ENCODE results near the gene DDAH1.

Gene DDAH1

DNA sequence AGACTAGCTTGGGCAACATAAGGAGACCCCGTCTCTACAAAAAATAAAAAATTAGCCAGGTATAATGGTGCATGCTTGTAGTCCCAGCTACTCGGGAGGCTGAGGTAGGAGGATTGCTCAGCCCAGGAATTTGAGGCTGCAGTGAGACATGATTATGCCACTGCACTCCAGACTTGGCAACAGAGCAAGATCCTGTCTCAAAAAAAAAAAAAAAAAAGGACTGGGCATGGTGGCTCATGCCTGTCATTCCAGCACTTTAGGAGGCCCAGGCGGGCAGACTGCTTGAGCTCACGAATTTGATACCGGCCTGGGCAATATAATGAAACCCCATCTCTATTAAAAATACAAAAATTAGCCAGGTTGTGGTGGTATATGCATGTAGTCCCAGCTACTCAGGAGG, 141.2 kb downstream of the DDAH1 start:
- no peak for DNase-seq

DNA sequence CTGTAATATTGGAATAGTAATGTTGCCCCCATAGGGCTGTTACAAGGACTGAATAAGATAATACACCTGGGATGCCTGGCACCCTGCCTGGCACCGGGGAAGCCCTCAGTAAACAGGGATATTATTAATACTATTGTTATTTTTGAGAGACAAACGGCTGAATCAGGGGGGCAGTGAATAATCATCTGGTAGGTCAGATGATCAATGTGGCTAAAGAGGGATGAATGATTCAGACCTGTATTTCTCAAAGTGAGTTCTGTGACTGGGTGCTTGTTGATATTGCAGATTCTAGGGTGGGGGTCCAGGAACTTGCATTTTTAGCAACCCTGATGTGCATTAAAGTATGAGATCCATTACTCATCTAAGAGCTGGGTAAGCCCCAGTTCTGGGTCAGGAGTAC, 142.3 kb downstream of the DDAH1 start:
- DNase-seq = no peak

DNA sequence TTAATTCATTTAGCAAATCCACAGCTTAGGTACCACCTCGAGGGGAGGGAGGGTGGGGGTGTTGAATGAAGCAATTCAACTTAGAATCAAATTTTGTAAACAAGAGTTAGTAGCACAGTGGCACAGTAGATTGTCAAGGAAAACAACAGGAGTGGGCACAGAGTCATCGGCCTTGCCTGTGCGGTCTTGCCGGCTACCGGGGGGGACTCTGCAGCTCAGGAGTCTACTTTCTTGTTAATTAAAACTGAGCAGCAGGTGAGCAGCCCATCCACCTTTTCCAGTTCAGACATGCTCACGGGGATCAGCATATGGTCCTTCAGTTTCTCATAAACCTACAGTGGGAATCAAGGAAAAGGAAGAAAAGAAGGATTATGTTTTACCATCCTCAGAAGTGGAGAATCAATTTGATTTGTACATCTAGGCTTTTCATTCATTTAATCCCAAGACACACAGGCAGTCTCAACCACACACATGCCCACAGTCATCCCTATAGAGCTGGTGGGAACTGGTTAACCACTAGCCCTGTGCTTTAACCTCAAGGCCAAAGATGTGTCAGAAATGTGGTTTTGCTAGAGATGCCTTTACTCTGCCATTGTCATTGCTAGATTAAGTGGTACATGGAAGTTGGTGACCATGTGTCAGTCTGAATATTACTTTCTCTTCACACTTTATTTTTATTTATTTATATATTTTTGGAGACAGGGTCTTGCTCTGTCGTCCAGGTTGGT, 143.6 kb downstream of the DDAH1 start:
- DNase-seq = no peak

DNA sequence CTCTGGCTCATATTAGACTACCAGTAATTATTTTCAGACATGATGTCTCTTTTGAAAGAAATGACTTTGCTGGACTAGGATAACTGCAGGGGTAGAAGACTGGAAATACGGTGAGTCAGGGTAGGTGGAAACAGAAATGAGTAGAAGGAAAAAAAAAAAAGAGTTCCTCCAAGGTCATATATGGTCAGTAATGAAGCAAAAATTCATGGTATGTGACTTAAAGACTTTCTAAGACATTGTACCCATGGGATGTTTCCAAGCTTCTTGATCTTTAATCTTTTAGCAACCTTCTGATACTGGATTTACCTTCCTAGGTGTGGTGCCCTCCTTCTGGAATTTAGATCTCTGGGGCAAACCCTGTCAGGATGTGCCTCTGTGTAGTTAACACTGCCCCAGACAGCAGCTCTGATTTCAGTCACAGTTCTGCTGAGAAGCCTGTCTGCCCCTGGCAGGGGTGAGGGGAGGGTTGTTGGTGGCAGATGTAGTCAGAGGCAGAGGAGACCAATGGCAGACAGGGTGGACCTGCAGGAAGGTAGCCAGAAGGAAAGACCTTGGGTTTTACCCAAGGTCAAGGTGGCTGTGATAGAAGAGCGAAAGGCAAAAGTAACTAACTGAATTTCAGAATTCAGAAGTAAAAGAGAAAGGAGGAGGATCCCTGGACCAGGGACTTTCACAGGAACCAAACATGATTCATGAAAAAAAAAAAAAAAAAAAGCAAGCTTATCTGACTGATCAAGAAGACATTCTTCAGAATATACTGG, 144.4 kb downstream of the DDAH1 start:
- no peak for DNase-seq

DNA sequence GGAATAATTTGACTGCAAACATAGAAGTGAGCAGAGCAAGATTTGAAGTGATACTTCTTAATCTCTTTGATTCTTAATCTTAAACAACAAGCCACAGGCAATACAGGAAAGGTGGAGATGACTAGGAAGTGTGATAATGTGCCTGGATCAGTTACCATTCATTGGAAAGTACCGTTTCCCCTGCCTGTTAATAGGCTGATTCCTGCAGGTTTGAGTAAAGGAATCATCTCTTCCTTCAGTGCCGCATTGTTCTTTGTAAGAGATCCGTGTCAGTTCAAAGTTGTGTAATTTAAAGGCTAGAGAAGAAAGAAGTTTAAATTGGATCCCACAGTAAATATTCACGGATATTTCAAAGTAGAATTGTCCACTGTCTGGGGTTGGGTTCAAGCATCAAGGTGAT, 145.0 kb downstream of the DDAH1 start:
- DNase-seq = no peak

DNA sequence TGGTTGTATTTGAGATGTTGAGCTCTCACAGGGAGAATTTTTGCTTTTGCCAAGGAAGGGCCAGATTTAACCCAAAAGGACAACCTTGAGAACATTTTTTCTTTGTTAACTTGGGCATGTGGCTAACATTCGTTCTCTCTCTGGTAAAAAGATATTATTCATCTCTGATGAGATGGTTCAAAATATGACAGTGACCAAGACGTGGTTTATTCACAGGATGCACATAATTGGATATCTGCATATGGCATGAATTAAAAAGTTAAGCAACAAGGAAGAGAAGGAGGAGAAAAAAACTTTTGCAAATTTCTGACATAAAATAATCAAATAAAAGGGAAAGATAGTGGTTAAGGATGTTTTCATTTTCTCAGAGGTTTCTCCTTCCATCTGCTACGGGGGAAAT, 145.5 kb downstream of the DDAH1 start:
- DNase-seq = no peak

DNA sequence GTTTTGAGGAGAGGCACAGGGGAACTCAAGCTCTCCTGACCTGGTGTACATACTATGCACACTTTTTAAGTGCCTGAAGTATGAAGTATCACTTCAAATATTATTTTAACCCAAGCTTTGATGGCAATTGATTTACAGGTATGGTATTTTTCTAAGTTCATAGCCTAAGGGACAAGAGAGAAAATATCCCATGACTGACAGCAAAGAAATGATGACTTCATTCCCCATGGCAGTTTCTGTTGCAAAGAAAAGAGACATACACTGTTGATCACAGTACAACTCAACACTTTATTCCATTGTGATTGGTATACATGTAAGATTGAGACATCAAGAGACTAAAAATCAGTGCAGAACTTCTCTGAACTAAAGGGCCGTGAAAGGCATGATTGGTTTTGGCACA, 146.7 kb downstream of the DDAH1 start:
- DNase-seq = no peak

DNA sequence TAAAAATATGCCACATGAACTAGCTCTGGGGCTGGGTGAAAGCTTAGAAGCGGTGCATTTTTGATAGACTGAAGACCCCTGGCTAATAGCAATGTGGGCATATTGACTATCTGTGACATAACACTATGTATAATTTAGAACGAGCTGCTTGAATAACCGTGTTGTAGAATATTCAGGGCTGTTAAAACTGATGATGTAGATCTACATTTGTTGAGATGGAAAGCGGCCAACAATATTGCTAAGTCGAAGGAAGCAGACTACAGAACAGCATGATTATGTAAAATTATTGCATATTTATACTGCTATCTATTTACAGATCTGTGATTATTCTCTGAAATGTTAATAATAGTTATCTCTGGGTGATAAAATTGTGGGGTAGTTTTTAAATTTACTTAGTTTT, 147.4 kb downstream of the DDAH1 start:
- DNase-seq = no peak

DNA sequence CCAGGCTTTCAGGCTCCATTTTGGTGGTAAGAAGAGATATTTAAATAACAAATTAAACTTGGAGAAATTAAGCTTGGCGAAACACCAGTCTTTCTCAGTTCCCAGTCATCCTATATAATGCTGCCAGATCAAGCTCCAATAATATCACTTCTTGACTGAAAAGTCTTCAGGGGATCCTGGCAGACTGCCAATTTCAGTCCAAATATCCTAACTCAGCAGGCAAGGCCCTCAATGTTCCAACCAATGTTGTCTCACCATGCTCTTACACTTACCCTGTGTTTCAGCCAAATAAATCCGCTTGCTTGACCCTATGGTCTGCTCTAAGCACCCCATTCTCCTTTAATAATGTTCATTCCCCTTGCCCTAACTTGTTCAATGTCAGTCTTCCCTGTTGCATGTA, 148.6 kb downstream of the DDAH1 start:
- DNase-seq = no peak

DNA sequence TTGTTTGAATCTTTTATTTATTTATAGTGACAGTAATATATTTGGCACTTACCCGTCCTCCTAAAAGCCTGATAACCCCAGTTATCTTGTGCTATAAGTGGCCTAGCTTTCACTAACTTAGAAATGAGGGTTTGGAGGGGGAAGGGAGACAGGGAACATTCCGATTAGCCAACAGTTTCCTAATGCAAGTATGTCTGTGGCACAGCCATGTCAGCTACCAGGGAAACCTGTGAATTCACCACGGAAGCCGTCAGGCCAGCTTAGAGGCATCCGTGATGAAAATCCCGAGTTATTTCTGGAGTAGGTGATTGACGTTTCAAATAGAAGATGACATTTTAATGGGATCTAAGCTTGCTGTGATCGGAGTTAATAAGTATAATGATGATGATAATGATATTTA, 149.2 kb downstream of the DDAH1 start:
- no peak for DNase-seq

DNA sequence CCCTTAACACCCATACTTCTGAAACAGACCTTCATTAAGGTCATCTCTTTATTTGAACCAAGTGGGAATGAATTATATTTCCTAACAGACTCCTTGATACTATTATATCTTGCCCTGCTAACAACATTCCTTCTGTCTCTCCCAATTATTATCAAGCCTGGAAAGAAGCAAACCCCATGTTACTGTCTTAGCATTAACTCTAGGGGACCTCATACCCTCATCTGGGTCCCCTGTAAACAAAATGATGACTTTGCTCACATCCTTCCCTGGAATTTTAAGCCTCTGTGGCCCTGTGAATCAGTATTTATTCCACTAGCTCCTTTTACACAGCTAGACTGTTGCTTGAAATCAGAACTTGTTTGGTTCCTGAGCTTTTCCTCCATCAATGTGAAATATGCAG, 150.2 kb downstream of the DDAH1 start:
- DNase-seq = no peak

DNA sequence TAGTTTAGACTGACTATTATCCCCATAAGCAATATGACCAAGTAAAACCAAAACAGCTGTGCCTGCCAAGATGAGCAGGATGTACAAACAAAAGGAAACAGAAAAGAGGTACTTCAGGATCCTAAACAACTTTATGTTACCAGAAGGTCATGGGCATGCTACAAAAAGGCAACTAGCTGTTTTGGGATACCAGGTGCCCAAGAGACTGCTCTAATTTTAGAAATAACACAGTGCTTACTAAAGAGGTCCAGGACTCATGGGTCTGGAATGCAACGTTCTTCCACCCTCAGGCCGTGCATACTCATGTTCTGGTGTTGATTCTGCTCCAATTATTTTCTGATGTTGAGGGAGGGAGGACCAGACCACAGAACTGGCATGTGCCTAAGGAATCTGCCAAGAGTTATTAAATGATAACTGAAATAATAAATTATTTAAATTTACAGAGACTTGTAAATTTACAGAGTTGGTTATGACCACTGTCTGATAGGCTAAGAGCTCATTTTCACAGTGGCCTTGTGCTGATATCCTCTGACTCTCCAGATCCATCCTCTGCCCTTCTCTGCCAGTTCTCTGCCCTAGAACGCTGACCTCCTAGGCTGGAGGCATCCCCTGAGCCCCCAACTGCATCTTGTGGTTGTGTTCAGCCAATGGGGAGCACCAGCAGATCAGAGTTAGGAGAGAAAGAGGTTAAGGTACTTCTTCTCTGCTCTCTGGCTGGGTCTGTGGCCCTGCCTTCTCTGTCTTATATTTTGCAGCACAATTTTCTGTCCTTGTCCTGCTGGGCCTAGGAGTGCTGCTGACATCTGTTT, 150.9 kb downstream of the DDAH1 start:
- no peak for DNase-seq

DNA sequence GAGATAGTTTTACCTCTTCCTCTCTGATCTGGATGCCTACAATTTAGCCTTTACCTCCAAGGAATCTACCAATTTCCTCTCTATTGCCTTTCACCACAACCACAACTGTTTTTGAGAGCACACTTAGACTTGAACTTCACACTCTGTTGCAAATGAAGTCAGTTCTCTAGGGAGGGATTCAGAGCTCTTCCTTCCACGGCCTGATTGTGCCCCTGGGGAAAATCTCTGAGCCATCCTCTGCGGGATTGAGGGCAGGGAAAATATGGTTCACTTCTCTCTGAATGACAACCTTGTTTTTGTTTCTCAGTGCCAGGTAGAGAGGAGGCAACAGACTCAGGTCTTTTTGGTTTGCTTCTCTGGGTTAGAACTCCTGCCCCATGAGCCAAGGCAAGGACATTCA, 153.1 kb downstream of the DDAH1 start:
- no peak for DNase-seq

DNA sequence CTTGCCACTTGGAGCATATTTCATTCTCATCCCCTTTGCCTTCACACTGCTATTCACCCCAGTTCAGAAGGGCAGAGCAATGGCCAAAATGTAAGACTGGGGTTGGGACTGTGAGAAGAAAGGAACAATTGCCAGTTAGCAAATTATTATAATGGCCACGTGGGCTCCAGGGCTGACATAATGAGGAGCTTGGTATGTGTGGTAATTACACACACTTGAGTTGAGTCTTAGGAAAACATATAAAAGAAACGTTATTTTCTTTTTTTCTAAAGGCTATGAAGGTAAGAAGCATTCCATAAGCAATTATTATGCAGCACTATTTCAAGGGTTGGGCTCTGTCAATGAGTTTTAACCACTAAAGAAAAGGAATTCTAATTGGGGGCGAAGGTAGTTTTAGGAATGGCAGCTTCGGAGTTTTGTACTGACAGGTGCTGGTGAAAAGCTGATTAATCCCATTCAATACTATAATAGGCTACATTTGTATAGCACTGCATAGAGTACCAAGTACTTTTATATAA, 156.1 kb downstream of the DDAH1 start:
- no peak for DNase-seq

DNA sequence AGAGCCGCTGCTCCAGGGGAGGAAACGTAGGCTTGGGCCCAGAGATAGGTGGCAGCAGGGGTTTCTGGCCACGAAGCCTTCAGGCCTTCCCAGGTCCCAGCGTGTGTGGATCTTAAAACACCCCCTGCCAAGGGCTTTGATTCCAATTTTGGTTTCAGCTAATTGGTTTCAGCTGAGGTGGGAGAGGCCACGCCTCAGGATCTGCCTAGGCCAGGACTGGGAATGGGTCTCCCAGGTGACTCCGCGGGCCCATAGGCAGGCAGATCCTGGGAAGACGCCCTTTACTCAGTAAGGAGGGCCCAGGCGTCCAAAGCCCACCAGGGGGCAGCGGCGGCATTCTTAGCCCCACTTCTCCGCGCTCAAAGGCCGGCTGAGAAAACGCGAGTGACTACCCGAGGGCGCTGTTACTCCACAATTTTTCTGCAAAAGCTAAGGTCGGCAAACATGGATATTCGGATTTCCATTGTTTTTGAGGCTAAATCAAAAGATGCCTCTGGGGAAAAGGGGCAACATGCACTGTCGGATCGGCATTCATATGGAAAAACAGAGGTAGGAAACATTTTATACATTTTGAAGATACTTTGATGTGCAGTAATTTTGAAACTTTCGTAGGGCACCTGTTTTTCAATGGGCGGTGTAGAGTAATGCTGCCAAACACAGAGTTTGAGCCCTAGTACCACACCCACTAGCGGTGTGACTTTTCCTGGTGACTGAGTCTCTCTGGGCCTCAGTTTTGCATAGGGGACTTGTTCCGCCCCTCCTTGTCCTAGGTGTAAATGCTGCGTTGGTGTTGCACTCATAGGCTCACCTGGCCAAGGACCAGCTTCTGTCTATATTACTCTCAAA, 156.7 kb downstream of the DDAH1 start:
- DNase-seq = peak in 5 of 6 experiments; percentile 7 to 32 (median 12)

DNA sequence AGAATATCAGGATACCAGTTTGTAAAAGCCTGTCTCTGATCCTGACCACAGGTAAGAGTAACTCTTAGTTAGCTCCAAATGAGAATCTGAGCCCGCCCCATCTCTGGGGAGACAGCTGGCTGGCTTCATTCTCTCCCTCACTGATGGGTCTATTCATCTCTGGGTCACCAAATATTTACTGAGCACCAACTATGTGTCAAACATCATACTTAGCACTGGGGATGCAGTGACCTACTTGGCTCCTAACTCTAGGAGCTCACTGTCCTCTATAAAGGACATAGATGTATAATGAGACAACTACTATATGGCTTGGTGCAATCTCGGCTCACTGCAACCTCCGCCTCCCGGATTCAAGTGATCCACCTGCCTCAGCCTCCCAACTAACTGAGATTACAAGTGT, 158.7 kb downstream of the DDAH1 start:
- DNase-seq = no peak

DNA sequence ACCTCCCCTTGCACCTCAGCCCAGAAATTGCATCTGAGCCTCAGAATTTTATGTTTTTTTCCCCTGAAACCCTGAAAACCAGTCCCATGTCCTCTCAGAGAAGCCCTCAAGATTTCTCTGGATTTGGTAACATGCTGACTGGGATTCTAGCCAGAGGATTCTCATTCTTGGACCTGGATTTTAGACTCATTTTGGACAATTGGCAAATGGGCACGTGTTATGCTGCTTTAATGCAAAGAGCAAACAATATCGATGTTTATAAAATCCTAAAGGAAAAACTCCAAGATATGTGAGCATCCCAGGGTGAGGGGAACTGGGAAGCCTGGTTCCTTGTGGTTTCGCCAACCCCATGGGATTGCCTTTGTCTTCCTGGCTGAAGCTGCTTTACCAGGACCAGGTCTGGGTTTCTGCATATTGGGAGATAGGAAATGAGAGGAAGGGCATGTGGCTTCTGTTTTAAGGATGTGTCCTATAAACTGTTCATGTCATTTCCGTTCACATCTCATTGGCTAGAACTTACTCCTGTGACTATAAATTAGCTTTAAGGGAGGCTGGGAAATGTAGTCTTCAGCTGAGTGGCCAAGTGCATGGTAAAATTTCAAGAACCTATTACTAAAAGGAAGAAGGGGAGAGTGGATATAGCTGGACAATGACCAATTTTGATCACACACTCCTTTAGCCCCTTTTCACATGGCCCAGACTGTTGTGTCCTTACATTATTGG, 161.4 kb downstream of the DDAH1 start:
- no peak for DNase-seq

DNA sequence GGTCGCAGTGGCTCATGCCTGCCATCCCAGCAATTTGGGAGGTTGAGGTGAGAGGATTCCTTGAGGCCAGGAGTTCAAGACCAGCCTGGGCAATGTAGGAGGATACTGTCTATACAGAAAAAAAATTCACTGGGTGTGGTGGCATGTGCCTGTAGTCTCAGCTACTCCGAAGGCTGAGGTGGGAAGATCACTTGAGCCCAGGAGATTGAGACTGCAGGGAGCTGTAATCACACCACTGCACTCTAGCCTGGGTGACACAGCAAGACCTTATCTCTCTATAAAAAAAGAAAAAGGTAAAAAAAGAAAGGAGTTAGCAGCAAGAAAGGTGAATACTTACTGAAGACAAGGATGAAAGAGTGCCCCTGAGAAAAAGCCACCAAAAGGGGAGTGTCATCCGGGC, 164.8 kb downstream of the DDAH1 start:
- DNase-seq = no peak

DNA sequence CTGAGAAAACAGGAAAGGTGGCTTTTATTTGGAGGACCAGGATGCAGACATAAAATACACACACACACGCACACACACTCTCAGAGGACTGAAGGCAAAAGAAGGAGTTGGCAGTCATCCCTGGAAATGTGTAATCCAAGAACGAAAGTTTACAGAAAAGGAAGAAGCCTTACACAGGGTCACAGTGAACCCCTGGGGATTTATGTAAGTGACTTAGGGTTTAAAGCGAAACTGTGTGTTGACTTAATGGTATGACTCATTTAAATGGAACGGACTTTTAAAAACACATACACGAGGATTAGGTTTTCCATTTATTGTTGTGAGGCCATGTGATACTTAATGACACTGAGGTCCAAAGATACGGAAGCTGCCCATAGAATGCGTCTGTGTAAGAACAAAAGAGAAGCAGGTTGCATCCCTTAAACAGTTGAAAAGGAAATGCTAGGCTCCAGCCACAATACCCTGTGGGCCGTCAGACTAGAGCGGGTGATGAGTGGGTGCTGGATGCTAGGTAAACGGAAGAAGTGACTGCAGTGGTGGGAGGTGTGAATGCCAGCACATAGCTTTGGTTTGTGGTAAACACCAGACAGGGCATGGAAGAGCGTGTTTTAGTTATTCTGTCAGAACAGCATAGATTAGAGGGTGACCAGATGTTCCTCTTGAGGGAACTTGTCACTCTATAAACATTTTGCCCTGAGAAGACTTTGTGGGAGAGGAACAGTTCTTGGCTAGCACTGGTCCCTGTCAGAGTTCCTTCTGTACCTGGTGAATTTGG, 166.9 kb downstream of the DDAH1 start:
- no peak for DNase-seq

DNA sequence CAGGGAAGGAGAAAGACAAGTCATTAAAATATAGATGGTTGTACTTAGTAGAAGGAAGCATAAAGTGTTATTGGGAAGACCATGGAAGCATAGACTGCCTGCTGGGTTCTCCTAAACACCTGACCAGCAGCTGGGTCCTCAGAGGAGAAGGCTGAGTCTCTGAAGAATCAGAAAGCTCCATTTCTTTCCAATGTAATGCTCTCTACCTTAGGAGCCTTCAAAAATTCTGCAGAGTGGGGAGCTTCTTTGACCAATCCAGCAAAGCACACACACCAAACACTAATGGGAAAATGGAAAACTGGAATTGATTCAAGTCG, 167.5 kb downstream of the DDAH1 start:
- no peak for DNase-seq

DNA sequence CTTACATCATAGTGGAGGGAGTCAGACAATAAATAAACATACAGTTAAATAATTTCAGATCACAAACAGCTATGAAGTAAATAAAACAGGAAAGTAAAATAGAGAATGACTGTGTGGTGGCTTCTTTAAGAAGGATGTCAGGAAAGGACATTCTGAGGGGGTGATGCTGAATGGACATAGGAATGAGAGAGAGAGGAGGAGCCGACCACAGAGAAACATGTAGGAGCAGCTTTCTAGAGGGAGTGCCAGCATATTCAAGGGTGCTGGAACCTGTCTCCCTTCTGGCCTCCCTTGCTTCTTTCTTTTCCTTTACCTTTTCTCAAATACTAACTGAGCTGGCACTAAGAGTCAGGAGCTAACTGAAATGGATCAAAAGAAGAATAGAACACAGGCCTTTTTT, 168.0 kb downstream of the DDAH1 start:
- DNase-seq = no peak
